Limb (tissue), 2 donors: ENCODE results near the gene CLDN9.
"Not testable (repeated sequence)": the region's sequence is repeated elsewhere in the genome, so short reads cannot be mapped to it uniquely, and the experiment has no call there.

Source experiments
- DNase-seq, 2 donors: peaks; one replicate each; pipeline ENCODE4 v3.0.0-alpha.2; 2016; ENCODE audit errors: extremely low spot score in 2 of 2

CLDN9 gene

GRCh38 chr16:3030222-3031212 is 17.8 kb downstream of the CLDN9 start:
- DNase-seq: no peak

GRCh38 chr16:3032624-3033023 is 19.9 kb downstream of the CLDN9 start:
- no peak for DNase-seq

GRCh38 chr16:3035289-3035971 is 22.7 kb downstream of the CLDN9 start:
- DNase-seq: no peak

GRCh38 chr16:3035972-3036725 is 23.4 kb downstream of the CLDN9 start:
- no peak for DNase-seq

GRCh38 chr16:3036726-3037315 is 24.1 kb downstream of the CLDN9 start, which contains the start of gene BICDL2:
BICDL2 (minus strand) TSS chr16:3036944; CDS start chr16:3035496, 1,448 bp downstream.
- DNase-seq: no peak

- no peak for DNase-seq
Observed at GRCh38 chr16:3038256-3038655, 25.5 kb downstream of the CLDN9 start.

GRCh38 chr16:3038896-3039295 is 26.2 kb downstream of the CLDN9 start:
- DNase-seq: no peak

GRCh38 chr16:3042376-3042775 is 29.7 kb downstream of the CLDN9 start:
- no peak for DNase-seq

GRCh38 chr16:3044708-3045107 is 32.0 kb downstream of the CLDN9 start:
- no peak for DNase-seq

GRCh38 chr16:3045758-3046640 is 33.3 kb downstream of the CLDN9 start, which contains the start of gene MMP25:
MMP25 (plus strand) TSS chr16:3046561; CDS start chr16:3046918, 357 bp downstream.
- DNase-seq: no peak

- no peak for DNase-seq
Observed at GRCh38 chr16:3046641-3047386, 34.1 kb downstream of the CLDN9 start.

- no peak for DNase-seq
Observed at GRCh38 chr16:3047387-3047720, 34.6 kb downstream of the CLDN9 start.

- no peak for DNase-seq
Observed at GRCh38 chr16:3049921-3050481, 37.3 kb downstream of the CLDN9 start.

- DNase-seq: no peak
Observed at GRCh38 chr16:3050487-3050886, 37.8 kb downstream of the CLDN9 start.

GRCh38 chr16:3051009-3051408 is 38.3 kb downstream of the CLDN9 start:
- DNase-seq: no peak

- no peak for DNase-seq
Observed at GRCh38 chr16:3051494-3051893, 38.8 kb downstream of the CLDN9 start.

GRCh38 chr16:3052571-3053329 is 40.0 kb downstream of the CLDN9 start:
- not testable (repeated sequence) for DNase-seq

- not testable (repeated sequence) for DNase-seq
Observed at GRCh38 chr16:3053330-3053710, 40.6 kb downstream of the CLDN9 start.
